ENCODE data around the gene ACTR5.

GRCh38 chr20:38787870-38788269 is 39.6 kb downstream of the ACTR5 start:
- TF ChIP-seq CTCF (IDR thresholded peaks at IDR 0.05), result no peak
- no peak for TF ChIP-seq POLR2A (IDR thresholded peaks at IDR 0.05)

Data from testis (tissue), 2 donors.